Measurements from ENCODE around the gene GPR142.

GPR142 gene

GRCh38 chr17:74367206-74367605 lies at the start of gene GPR142:
GPR142 (plus strand) TSS chr17:74367506; CDS start chr17:74369541, 2,035 bp downstream.
- no peak for TF ChIP-seq CTCF (IDR thresholded peaks at IDR 0.05; ENCODE audit: control insufficient read depth, extremely low read depth, insufficient read depth)
- H3K4me3 ChIP-seq (ENCODE audit: low read depth, low read length): no peak within 1 kb of the TSS
- DNase-seq (ENCODE audit: low read depth): no peak

GRCh38 chr17:74318391-74318790 lies 48.9 kb upstream of the GPR142 start:
- no peak overlapping the region for H3K4me3 ChIP-seq (ENCODE audit: low read depth, low read length)
- no peak for TF ChIP-seq CTCF (IDR thresholded peaks at IDR 0.05; ENCODE audit: control insufficient read depth, extremely low read depth, insufficient read depth)
- no peak for DNase-seq (ENCODE audit: low read depth)

- no peak overlapping the region for H3K4me3 ChIP-seq (ENCODE audit: low read depth, low read length)
- no peak for TF ChIP-seq CTCF (IDR thresholded peaks at IDR 0.05; ENCODE audit: control insufficient read depth, extremely low read depth, insufficient read depth)
- DNase-seq (ENCODE audit: low read depth): no peak
Measured at GRCh38 chr17:74324521-74324920, 42.8 kb upstream of the GPR142 start.

- TF ChIP-seq CTCF (IDR thresholded peaks at IDR 0.05; ENCODE audit: control insufficient read depth, extremely low read depth, insufficient read depth): no peak
- no peak overlapping the region for H3K4me3 ChIP-seq (ENCODE audit: low read depth, low read length)
- DNase-seq (ENCODE audit: low read depth): no peak
Measured at GRCh38 chr17:74325376-74325742, 41.9 kb upstream of the GPR142 start.

GRCh38 chr17:74325743-74326379 lies 41.4 kb upstream of the GPR142 start, which contains the start of gene KIF19:
KIF19 (plus strand) TSS chr17:74326226; CDS start chr17:74326350, 124 bp downstream.
- H3K4me3 ChIP-seq (ENCODE audit: low read depth, low read length): no peak within 1 kb of the TSS
- no peak for TF ChIP-seq CTCF (IDR thresholded peaks at IDR 0.05; ENCODE audit: control insufficient read depth, extremely low read depth, insufficient read depth)
- no peak for DNase-seq (ENCODE audit: low read depth)

- no peak for TF ChIP-seq CTCF (IDR thresholded peaks at IDR 0.05; ENCODE audit: control insufficient read depth, extremely low read depth, insufficient read depth)
- no peak for DNase-seq (ENCODE audit: low read depth)
- no peak overlapping the region for H3K4me3 ChIP-seq (ENCODE audit: low read depth, low read length)
Measured at GRCh38 chr17:74326506-74326905, 40.8 kb upstream of the GPR142 start.

GRCh38 chr17:74328487-74328886 lies 38.8 kb upstream of the GPR142 start:
- TF ChIP-seq CTCF (IDR thresholded peaks at IDR 0.05; ENCODE audit: control insufficient read depth, extremely low read depth, insufficient read depth): no peak
- H3K4me3 ChIP-seq (ENCODE audit: low read depth, low read length): no peak overlapping the region
- DNase-seq (ENCODE audit: low read depth): no peak

Data from LNCaP clone FGC (cell line).